Mesendoderm (in vitro differentiated cells): ENCODE data around the gene MACF1.

Experiments used
- DNase-seq: peaks from one replicate; pipeline ENCODE4 v3.0.0; 2013
- H2AK5ac ChIP-seq: 2 replicates; pipeline ENCODE4 v1.6.1; 2013; ENCODE audit warnings: low read length, inconsistent platforms
- H2BK120ac ChIP-seq: 2 replicates; pipeline ENCODE4 v1.6.1; 2013; ENCODE audit warnings: low read depth, mild to moderate bottlenecking, low read length, moderate library complexity, mixed read lengths
- H2BK15ac ChIP-seq: replicated peaks from 2 replicates; pipeline ENCODE4 v1.6.1; 2013; ENCODE audit warnings: low read depth, mild to moderate bottlenecking, moderate library complexity
- H2BK5ac ChIP-seq: 2 replicates; pipeline ENCODE4 v1.6.1; 2013; ENCODE audit warnings: low read length, inconsistent platforms
- H3K18ac ChIP-seq: 2 replicates; pipeline ENCODE4 v1.6.1; 2013; ENCODE audit warnings: mild to moderate bottlenecking, low read length, mixed read lengths
- H3K23ac ChIP-seq: one replicate; pipeline ENCODE4 v1.6.1; 2013; ENCODE audit warnings: low read length
- H3K27ac ChIP-seq: 2 replicates; pipeline ENCODE4 v1.5.1; 2013; ENCODE audit warnings: low read depth, mild to moderate bottlenecking, inconsistent platforms, low read length, moderate library complexity
- H3K27me3 ChIP-seq: 2 replicates; pipeline ENCODE4 v1.6.1; 2013; ENCODE audit warnings: low read length, control low read depth, mild to moderate bottlenecking, inconsistent platforms; ENCODE audit not compliant: insufficient read depth, poor library complexity
- H3K36me3 ChIP-seq: 2 replicates; pipeline ENCODE4 v1.6.1; 2013; ENCODE audit warnings: low read length, inconsistent platforms; ENCODE audit not compliant: control insufficient read depth, insufficient read depth
- H3K4ac ChIP-seq: one replicate; pipeline ENCODE4 v1.6.1; 2013; ENCODE audit warnings: low read depth, mild to moderate bottlenecking, low read length, moderate library complexity
- H3K4me1 ChIP-seq: 2 replicates; pipeline ENCODE4 v1.6.1; 2013; ENCODE audit warnings: low read depth, low read length, inconsistent platforms; ENCODE audit not compliant: control insufficient read depth
- H3K4me2 ChIP-seq: 2 replicates; pipeline ENCODE4 v1.6.1; 2013; ENCODE audit warnings: low read length
- H3K4me3 ChIP-seq: 2 replicates; pipeline ENCODE4 v1.5.1; 2013; ENCODE audit warnings: mild to moderate bottlenecking, low read length
- H3K56ac ChIP-seq: one replicate; pipeline ENCODE4 v1.6.1; 2013; ENCODE audit warnings: low read length
- H3K79me1 ChIP-seq: 2 replicates; pipeline ENCODE4 v1.6.1; 2013; ENCODE audit warnings: low read length, inconsistent platforms
- H3K79me2 ChIP-seq: 2 replicates; pipeline ENCODE4 v1.6.1; 2013; ENCODE audit warnings: mild to moderate bottlenecking, low read length; ENCODE audit not compliant: control insufficient read depth, insufficient read depth
- H3K9ac ChIP-seq: 2 replicates; pipeline ENCODE4 v1.6.1; 2013; ENCODE audit warnings: low read length, inconsistent platforms
- H4K5ac ChIP-seq: one replicate; pipeline ENCODE4 v1.6.1; 2013; ENCODE audit warnings: low read length
- H4K8ac ChIP-seq: one replicate; pipeline ENCODE4 v1.6.1; 2013; ENCODE audit warnings: low read depth, mild to moderate bottlenecking, control low read depth, low read length, moderate library complexity
- WGBS: extraction: QIAGEN DNeasy Blood & Tissue Kit; methylation state at CpG from one replicate; pipeline ENCODE4 v1.1.7; 2013; ENCODE audit warnings: low lambda C conversion rate, missing lambda C conversion rate; ENCODE audit not compliant: insufficient coverage; ENCODE audit errors: extremely low coverage; 5-methylcytosine and 5-hydroxymethylcytosine counted together

Gene MACF1

DNA sequence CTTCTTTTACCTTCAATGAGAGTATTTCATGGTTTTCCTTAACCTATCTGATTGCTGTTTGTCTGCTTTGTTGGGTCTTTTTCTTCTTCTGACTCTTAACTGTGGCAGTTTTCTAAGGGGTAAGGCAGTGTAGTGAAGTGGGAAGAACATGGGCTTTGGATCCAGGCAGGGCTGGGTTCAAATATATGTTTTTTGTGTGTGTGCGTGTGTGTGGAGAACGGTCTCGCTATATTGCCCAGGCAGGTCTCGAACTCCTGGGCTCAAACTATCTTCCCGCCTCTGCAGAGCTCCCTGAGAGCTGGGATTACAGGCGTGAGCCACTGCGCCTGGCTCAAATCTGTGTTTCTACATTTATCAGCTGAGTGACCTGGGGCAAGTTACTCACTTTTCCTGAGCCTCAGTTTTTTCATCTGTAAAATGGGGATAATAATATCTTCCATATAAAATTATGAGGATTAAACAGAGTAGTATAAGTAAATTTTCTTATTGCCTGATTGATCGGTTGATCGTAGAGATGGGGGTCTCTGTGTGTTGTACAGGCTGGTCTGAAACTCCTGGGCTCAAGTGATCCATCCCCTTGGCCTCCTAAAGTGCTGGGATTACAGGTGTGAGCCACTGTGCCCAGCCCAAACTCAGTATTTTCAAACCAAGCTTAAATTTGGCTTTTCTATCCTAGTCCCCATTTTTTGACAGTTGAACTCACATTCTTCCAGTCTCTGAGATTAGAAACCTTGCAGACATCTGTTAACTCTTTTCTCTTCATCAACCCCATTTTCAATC lies 36.0 kb upstream of the MACF1 start:
- no peak overlapping the region for H3K18ac ChIP-seq
- H2BK15ac ChIP-seq = no peak overlapping the region
- no peak overlapping the region for H3K4ac ChIP-seq
- H3K23ac ChIP-seq = no peak overlapping the region
- no CpG with 5 or more reads among the region's 9 CpGs for WGBS
- no peak overlapping the region for H4K8ac ChIP-seq
- no peak overlapping the region for H3K4me2 ChIP-seq
- no peak overlapping the region for H3K56ac ChIP-seq
- H4K5ac ChIP-seq = no peak overlapping the region
- no peak overlapping the region for H3K27ac ChIP-seq
- H3K4me1 ChIP-seq = peaks cover 5% of the 10 kb centered on the region
- no peak overlapping the region for H3K9ac ChIP-seq
- peaks cover 12% of the 10 kb centered on the region for H3K79me1 ChIP-seq
- H3K36me3 ChIP-seq = no peaks in the 10 kb centered on the region
- H2AK5ac ChIP-seq = no peak overlapping the region
- no peak overlapping the region for H2BK120ac ChIP-seq
- DNase-seq = no peak
- H2BK5ac ChIP-seq = no peak overlapping the region
- no peak overlapping the region for H3K4me3 ChIP-seq
- H3K79me2 ChIP-seq = peaks cover 47% of the 10 kb centered on the region
- no peaks in the 10 kb centered on the region for H3K27me3 ChIP-seq

DNA sequence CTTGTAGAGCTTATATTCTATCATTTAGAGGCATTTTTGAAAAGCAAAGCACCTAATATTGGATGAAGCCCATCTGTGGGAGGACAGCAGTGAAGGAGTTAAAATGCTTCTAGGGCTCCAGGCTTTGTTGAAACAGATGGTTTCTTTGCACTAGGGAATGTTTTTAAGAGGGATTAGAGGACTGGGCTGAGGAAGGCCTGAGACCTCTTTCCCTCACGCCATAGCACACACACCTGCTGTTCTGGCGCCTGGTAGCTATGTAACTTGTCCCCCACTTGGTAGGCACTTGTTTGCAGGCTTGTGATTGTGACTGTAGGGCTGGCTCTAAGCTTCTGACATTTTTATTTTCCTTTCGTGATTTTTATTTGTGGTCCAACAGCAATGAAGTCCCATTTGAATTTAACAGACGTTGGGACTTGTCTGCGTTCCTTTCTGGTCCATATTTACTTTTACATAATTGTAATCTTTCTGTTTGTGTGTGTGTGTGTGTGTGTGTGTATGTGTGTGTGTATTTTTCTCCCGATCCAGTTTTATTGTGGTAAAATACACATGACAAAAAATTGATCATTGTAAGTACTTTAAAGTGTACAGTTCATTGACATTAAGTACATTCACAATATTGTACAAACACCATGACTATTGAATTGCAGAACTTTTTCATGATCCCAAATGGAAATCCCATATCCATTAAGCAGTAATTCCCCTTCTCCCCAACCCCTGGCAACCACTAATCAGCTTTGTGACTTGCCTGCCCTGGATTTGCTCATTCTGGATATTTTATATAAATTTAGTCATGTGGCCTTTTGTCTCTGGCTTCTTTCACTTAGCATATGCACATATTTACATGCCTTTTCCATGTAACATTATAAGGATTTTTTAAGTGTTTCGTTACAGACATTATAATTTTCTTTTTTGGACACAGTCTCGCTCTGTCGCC lies 33.5 kb upstream of the MACF1 start:
- Histone ChIP-seq H2BK120ac (no peak overlapping the region), H3K79me2 (peaks cover 45% of the 10 kb centered on the region), H4K5ac (no peak overlapping the region), H3K4ac (no peak overlapping the region), H3K4me2 (no peak overlapping the region), H2BK5ac (no peak overlapping the region), H2AK5ac (no peak overlapping the region), H3K9ac (no peak overlapping the region), H3K36me3 (no peaks in the 10 kb centered on the region), H3K79me1 (peaks cover 9% of the 10 kb centered on the region), H3K4me3 (no peak overlapping the region), H3K18ac (no peak overlapping the region), H2BK15ac (no peak overlapping the region), H3K56ac (no peak overlapping the region), H3K4me1 (peaks cover 2% of the 10 kb centered on the region), H3K27ac (peak overlapping the region; percentile 44), H3K23ac (no peak overlapping the region), H3K27me3 (no peaks in the 10 kb centered on the region), H4K8ac (no peak overlapping the region)
- DNase-seq = peak; percentile 81
- no CpG with 5 or more reads among the region's 9 CpGs for WGBS

DNA sequence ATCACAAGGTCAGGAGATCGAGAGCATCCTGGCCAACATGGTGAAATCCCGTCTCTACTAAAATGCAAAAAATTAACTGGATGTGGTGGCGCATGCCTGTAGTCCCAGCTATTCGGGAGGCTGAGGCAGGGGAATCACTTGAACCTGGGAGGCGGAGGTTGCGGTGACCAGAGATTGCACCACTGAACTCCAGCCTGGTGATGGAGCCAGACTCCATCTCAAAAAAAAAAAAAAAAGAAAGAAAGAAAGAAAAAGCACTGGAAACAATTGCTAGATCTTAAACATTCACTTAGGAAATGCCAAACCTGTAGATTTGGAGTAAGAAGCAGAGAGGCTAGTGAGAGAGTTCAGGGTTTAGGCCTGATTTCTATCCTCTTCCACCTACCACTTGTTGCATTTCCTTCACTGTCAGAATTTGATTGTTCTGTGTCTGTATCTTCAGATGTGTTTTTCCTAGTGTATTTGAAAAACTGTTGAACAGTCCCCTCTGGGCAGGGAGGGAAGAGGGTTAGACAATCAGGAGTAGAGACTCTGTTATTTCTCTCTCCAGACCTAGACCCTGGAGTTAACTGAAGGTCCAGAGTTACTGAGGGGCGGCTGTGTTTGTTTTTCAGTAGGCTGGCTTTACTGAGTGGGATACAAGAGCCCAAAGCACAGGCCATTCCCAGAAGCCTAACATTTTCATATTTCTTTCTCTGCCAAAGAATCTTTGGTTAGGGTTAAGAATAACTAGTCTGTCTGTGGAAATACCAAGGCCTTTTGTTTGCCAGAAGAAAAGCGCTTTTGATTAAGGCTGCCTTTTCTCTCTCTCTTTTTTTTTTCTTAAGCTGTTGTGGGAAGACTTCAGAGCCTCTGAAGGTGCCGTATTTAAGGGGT lies 31.1 kb upstream of the MACF1 start:
- H3K79me2 ChIP-seq = peaks cover 36% of the 10 kb centered on the region
- H4K5ac ChIP-seq = no peak overlapping the region
- no peaks in the 10 kb centered on the region for H3K4me1 ChIP-seq
- peaks cover 8% of the 10 kb centered on the region for H3K79me1 ChIP-seq
- peak overlapping the region; percentile 12 for H3K4ac ChIP-seq
- peak overlapping the region; percentile 17 for H3K56ac ChIP-seq
- no CpG with 5 or more reads among the region's 9 CpGs for WGBS
- no peaks in the 10 kb centered on the region for H3K36me3 ChIP-seq
- H3K27me3 ChIP-seq = no peaks in the 10 kb centered on the region
- no peak overlapping the region for H2AK5ac ChIP-seq
- H3K23ac ChIP-seq = no peak overlapping the region
- H3K9ac ChIP-seq = no peak overlapping the region
- H2BK120ac ChIP-seq = no peak overlapping the region
- DNase-seq = no peak
- no peak overlapping the region for H4K8ac ChIP-seq
- no peak overlapping the region for H3K4me3 ChIP-seq
- peak overlapping the region; percentile 1 for H3K27ac ChIP-seq
- peak overlapping the region; percentile 84 for H3K18ac ChIP-seq
- H3K4me2 ChIP-seq = no peak overlapping the region
- H2BK15ac ChIP-seq = no peak overlapping the region
- no peak overlapping the region for H2BK5ac ChIP-seq

DNA sequence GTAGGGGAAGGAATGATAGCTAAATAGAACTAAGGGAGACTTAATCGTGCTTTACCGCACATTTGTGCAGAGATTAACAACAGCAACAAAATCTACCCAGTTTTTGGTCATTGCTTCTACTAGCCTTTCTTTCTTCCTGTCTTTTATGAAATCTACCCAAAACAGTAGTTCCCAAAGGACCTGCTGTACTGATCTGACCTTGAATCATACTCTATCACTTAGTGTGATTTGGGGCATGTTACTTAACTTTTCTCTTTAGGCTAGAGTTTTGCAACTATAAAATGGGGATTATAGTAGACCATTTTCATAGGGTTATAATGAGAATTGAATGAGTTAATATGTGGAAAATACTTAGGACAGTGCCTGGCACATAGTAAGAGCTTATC lies 30.5 kb upstream of the MACF1 start:
- Histone ChIP-seq H2BK5ac (no peak overlapping the region), H3K27ac (no peak overlapping the region), H3K4me3 (no peak overlapping the region), H2BK15ac (no peak overlapping the region), H3K27me3 (no peaks in the 10 kb centered on the region), H4K5ac (no peak overlapping the region), H2BK120ac (no peak overlapping the region), H2AK5ac (no peak overlapping the region), H3K4me2 (no peak overlapping the region), H3K9ac (no peak overlapping the region), H3K56ac (no peak overlapping the region), H3K36me3 (no peaks in the 10 kb centered on the region), H4K8ac (no peak overlapping the region), H3K23ac (no peak overlapping the region), H3K18ac (no peak overlapping the region), H3K79me2 (peaks cover 36% of the 10 kb centered on the region), H3K79me1 (peaks cover 8% of the 10 kb centered on the region), H3K4me1 (no peaks in the 10 kb centered on the region), H3K4ac (no peak overlapping the region)
- no peak for DNase-seq
- no CpG with 5 or more reads among the region's 2 CpGs for WGBS

DNA sequence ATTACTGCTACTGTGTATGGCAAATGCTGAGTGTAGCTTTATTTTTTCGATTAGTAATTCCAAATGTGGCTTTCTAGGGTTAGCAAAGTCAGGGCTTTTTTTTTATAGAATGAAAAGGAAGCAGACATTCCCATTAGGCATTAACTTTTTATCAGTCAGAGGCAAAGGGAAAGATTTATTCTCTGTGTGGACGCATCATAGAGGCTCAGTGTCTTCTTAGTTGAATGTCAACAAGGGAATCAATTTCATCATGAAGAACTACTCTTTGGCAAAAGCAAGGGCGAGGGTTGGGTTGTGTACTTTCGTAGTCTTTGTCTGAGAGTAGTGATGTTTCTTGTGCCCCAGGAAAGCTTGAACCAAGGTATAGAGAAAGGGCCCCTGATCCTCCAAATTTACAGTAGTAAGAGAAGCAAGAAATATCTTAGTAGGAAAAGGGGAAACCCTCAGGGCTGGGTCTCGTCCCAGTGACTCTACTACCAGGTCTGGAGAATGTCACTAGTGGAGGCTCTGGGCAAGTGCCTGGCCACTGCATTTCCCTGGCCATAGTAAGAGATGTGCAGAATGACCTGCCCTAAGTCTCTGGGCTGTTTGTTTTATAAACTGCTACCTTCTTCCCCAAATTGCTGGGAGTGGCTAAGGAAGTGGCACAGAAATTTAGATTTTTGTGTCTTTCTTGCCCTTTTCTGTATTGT lies 30.0 kb upstream of the MACF1 start:
- H3K27ac ChIP-seq = no peak overlapping the region
- no peak overlapping the region for H2BK5ac ChIP-seq
- H3K23ac ChIP-seq = no peak overlapping the region
- H3K4ac ChIP-seq = no peak overlapping the region
- H3K36me3 ChIP-seq = no peaks in the 10 kb centered on the region
- no CpG with 5 or more reads among the region's 5 CpGs for WGBS
- H3K9ac ChIP-seq = no peak overlapping the region
- DNase-seq = no peak
- H2BK120ac ChIP-seq = no peak overlapping the region
- H3K56ac ChIP-seq = no peak overlapping the region
- peaks cover 8% of the 10 kb centered on the region for H3K79me1 ChIP-seq
- H4K8ac ChIP-seq = no peak overlapping the region
- no peak overlapping the region for H2BK15ac ChIP-seq
- H3K4me2 ChIP-seq = no peak overlapping the region
- no peak overlapping the region for H4K5ac ChIP-seq
- H2AK5ac ChIP-seq = no peak overlapping the region
- no peaks in the 10 kb centered on the region for H3K27me3 ChIP-seq
- peaks cover 36% of the 10 kb centered on the region for H3K79me2 ChIP-seq
- H3K18ac ChIP-seq = no peak overlapping the region
- peaks cover 2% of the 10 kb centered on the region for H3K4me1 ChIP-seq
- no peak overlapping the region for H3K4me3 ChIP-seq
